NCI-H774 (cell line): ENCODE measurements around the gene CADM2.
"Not testable (repeated sequence)": the region's sequence is repeated elsewhere in the genome, so short reads cannot be mapped to it uniquely, and the experiment has no call there.

ENCODE experiments used
- DNase-seq: peaks from one replicate; lab custom pipeline; 2025; lab: John Stamatoyannopoulos, UW

CADM2 gene

GRCh38 chr3:84958495-84959469, at the start of gene CADM2:
TSS of gene CADM2 (plus strand) at chr3:84958989.
- peak; percentile 74 for DNase-seq

- DNase-seq, result not testable (repeated sequence)
These were observed 40.2 kb upstream of the CADM2 start for GRCh38 chr3:84918592-84918991.

GRCh38 chr3:84922682-84923081, 36.1 kb upstream of the CADM2 start:
- no peak for DNase-seq

GRCh38 chr3:84925571-84925970, 33.2 kb upstream of the CADM2 start:
- no peak for DNase-seq

GRCh38 chr3:84943379-84943778, 15.4 kb upstream of the CADM2 start:
- DNase-seq, result no peak

GRCh38 chr3:84946240-84946639, 12.5 kb upstream of the CADM2 start:
- no peak for DNase-seq

GRCh38 chr3:84959470-84960271, 882 bp downstream of the CADM2 start:
- DNase-seq, result no peak

GRCh38 chr3:84960581-84960980, 1.8 kb downstream of the CADM2 start:
- DNase-seq, result no peak

- DNase-seq, result no peak
These were observed 2.2 kb downstream of the CADM2 start for GRCh38 chr3:84961011-84961410.

- no peak for DNase-seq
These were observed 2.9 kb downstream of the CADM2 start for GRCh38 chr3:84961521-84962255.

- DNase-seq, result no peak
These were observed 3.6 kb downstream of the CADM2 start for GRCh38 chr3:84962415-84962814.

GRCh38 chr3:84963137-84963536, 4.3 kb downstream of the CADM2 start:
- DNase-seq, result no peak

- no peak for DNase-seq
These were observed 6.4 kb downstream of the CADM2 start for GRCh38 chr3:84965141-84965540.

GRCh38 chr3:84967767-84968581, 9.2 kb downstream of the CADM2 start:
- no peak for DNase-seq

GRCh38 chr3:84968701-84969235, 10.0 kb downstream of the CADM2 start:
- no peak for DNase-seq

GRCh38 chr3:84974347-84974746, 15.6 kb downstream of the CADM2 start:
- DNase-seq, result no peak

GRCh38 chr3:84977021-84977420, 18.2 kb downstream of the CADM2 start:
- no peak for DNase-seq

GRCh38 chr3:84978843-84979242, 20.1 kb downstream of the CADM2 start:
- no peak for DNase-seq

- no peak for DNase-seq
These were observed 21.2 kb downstream of the CADM2 start for GRCh38 chr3:84980011-84980410.

GRCh38 chr3:84980456-84980855, 21.7 kb downstream of the CADM2 start:
- DNase-seq, result no peak

- DNase-seq, result no peak
These were observed 24.7 kb downstream of the CADM2 start for GRCh38 chr3:84983490-84983889.
